Stimulated activated CD8-positive, alpha-beta memory T cell treated with anti-CD3 and anti-CD28 coated beads, Interleukin-12 subunit alpha, Interleukin-12 subunit beta, amount 100 ng/mL, for 4 hours (primary cell): ENCODE measurements around the gene RBMY1D.
"Not testable (repeated sequence)": the region's sequence is repeated elsewhere in the genome, so short reads cannot be mapped to it uniquely, and the experiment has no call there.

ENCODE experiments used
- DNase-seq: peaks from one replicate; pipeline ENCODE4 v3.0.0-alpha.2; 2020; ENCODE audit warnings: low read depth

RBMY1D gene

GRCh38 chrY:21894426-21894825, at the start of gene RBMY1D:
Gene RBMY1D, minus strand, starts transcription at chrY:21894526. Its CDS starts 2,013 bp downstream, at chrY:21892513.
- not testable (repeated sequence) for DNase-seq

- DNase-seq = not testable (repeated sequence)
Measured at GRCh38 chrY:21917932-21918331, 23.6 kb upstream of the RBMY1D start, which contains the start of gene RBMY1E. Gene RBMY1E, minus strand, starts transcription at chrY:21918032. Its CDS starts 1,978 bp downstream, at chrY:21916054.

GRCh38 chrY:21869407-21870076, 24.8 kb downstream of the RBMY1D start:
- not testable (repeated sequence) for DNase-seq

- DNase-seq = no peak
Measured at GRCh38 chrY:21845481-21845880, 48.8 kb downstream of the RBMY1D start.

- DNase-seq = no peak
Measured at GRCh38 chrY:21842090-21842489, 52.2 kb downstream of the RBMY1D start.

GRCh38 chrY:21839489-21839888, 54.8 kb downstream of the RBMY1D start:
- DNase-seq = no peak

GRCh38 chrY:21836343-21836742, 58.0 kb downstream of the RBMY1D start:
- DNase-seq = no peak

GRCh38 chrY:21835052-21835451, 59.3 kb downstream of the RBMY1D start:
- DNase-seq = no peak
